ENCODE results near the gene PIP5KL1.

PIP5KL1 gene

GRCh38 chr9:127968042-127968441 is 37.5 kb upstream of the PIP5KL1 start:
- ATAC-seq: no peak

- ATAC-seq: no peak
Observed at GRCh38 chr9:127967151-127967809, 36.7 kb upstream of the PIP5KL1 start.

GRCh38 chr9:127966416-127967150 is 36.0 kb upstream of the PIP5KL1 start:
- no peak for ATAC-seq

- ATAC-seq: no peak
Observed at GRCh38 chr9:127965953-127966352, 35.4 kb upstream of the PIP5KL1 start.

GRCh38 chr9:127963359-127964064 is 32.9 kb upstream of the PIP5KL1 start:
- ATAC-seq: peak; percentile 23 to 37

- no peak for ATAC-seq
Observed at GRCh38 chr9:127963041-127963358, 32.4 kb upstream of the PIP5KL1 start.

- ATAC-seq: no peak
Observed at GRCh38 chr9:127962278-127962677, 31.7 kb upstream of the PIP5KL1 start.

GRCh38 chr9:127961613-127962155 is 31.1 kb upstream of the PIP5KL1 start:
- no peak for ATAC-seq

- ATAC-seq: no peak
Observed at GRCh38 chr9:127961155-127961490, 30.5 kb upstream of the PIP5KL1 start.

- no peak for ATAC-seq
Observed at GRCh38 chr9:127960410-127961154, 30.0 kb upstream of the PIP5KL1 start.

- no peak for ATAC-seq
Observed at GRCh38 chr9:127959841-127960409, 29.3 kb upstream of the PIP5KL1 start.

GRCh38 chr9:127959398-127959797 is 28.8 kb upstream of the PIP5KL1 start:
- ATAC-seq: no peak

- no peak for ATAC-seq
Observed at GRCh38 chr9:127958728-127959127, 28.2 kb upstream of the PIP5KL1 start.

- ATAC-seq: peak; percentile 95 to 97
Observed at GRCh38 chr9:127955294-127956015, 24.9 kb upstream of the PIP5KL1 start.

GRCh38 chr9:127954831-127955293 is 24.3 kb upstream of the PIP5KL1 start:
- ATAC-seq: no peak

GRCh38 chr9:127953768-127954505 is 23.4 kb upstream of the PIP5KL1 start:
- ATAC-seq: no peak

- no peak for ATAC-seq
Observed at GRCh38 chr9:127953154-127953553, 22.6 kb upstream of the PIP5KL1 start.

- no peak for ATAC-seq
Observed at GRCh38 chr9:127950513-127951289, 20.1 kb upstream of the PIP5KL1 start.

- ATAC-seq: no peak
Observed at GRCh38 chr9:127949827-127950512, 19.4 kb upstream of the PIP5KL1 start.
